Type B pancreatic cell (in vitro differentiated cells): Measurements from ENCODE around the gene PPP2R5B. TPM values are rescaled to one million over a fixed set of nuclear protein-coding genes. Genes with fewer than 3 reads are reported as not detected.

ENCODE experiments used
- DNase-seq: peaks from one replicate; pipeline ENCODE4 v3.0.0; 2021; ENCODE audit warnings: mixed read lengths; ENCODE audit not compliant: unreplicated experiment; ENCODE audit errors: extremely low spot score
- H3K27ac Mint-ChIP-seq: 2 replicates; pipeline ENCODE4 v1.8.0; 2021; ENCODE audit warnings: mild to moderate bottlenecking, mixed read lengths
- H3K27me3 Mint-ChIP-seq: 2 replicates; pipeline ENCODE4 v1.8.0; 2021; ENCODE audit warnings: mixed read lengths
- H3K36me3 Mint-ChIP-seq: 2 replicates; pipeline ENCODE4 v1.8.0; 2021; ENCODE audit warnings: mixed read lengths
- H3K4me1 Mint-ChIP-seq: one replicate; pipeline ENCODE4 v1.8.0; 2021; ENCODE audit warnings: mixed read lengths; ENCODE audit not compliant: unreplicated experiment
- H3K4me3 Mint-ChIP-seq: 2 replicates; pipeline ENCODE4 v1.8.0; 2021; ENCODE audit warnings: mild to moderate bottlenecking, mixed read lengths
- H3K9me3 Mint-ChIP-seq: 2 replicates; pipeline ENCODE4 v1.8.0; 2021; ENCODE audit warnings: mixed read lengths
- long read RNA-seq: library from polyadenylated mRNA; unstranded; transcript quantifications from one replicate; pipeline ENCODE4 v2.0.0, GENCODE V29; 2020
- total RNA-seq: library from RNA; stranded (reverse); gene quantifications from 2 replicates; pipeline ENCODE4 v1.2.1, GENCODE V29; 2021; ENCODE audit warnings: low replicate concordance
- TF ChIP-seq, protein P1 (sequence below): fragments of 200-600 bp; sonication (generic); conservative IDR thresholded peaks from 2 replicates; pipeline ENCODE4 v1.5.0; 2021; ENCODE audit warnings: antibody characterized with exemption, mild to moderate bottlenecking

Gene PPP2R5B
- 14.8 and 19.4 TPM in 2 replicates for total RNA-seq
- long read RNA-seq = 0 reads

- Mint-ChIP-seq H3K36me3 (no peaks in the 10 kb centered on the region), H3K27ac (peak within 1 kb of the TSS; percentile 97), H3K4me1 (no peaks in the 10 kb centered on the region), H3K27me3 (no peaks in the 10 kb centered on the region), H3K9me3 (no peaks in the 10 kb centered on the region), H3K4me3 (peak within 1 kb of the TSS; percentile 93)
- TF ChIP-seq, protein P1, sequence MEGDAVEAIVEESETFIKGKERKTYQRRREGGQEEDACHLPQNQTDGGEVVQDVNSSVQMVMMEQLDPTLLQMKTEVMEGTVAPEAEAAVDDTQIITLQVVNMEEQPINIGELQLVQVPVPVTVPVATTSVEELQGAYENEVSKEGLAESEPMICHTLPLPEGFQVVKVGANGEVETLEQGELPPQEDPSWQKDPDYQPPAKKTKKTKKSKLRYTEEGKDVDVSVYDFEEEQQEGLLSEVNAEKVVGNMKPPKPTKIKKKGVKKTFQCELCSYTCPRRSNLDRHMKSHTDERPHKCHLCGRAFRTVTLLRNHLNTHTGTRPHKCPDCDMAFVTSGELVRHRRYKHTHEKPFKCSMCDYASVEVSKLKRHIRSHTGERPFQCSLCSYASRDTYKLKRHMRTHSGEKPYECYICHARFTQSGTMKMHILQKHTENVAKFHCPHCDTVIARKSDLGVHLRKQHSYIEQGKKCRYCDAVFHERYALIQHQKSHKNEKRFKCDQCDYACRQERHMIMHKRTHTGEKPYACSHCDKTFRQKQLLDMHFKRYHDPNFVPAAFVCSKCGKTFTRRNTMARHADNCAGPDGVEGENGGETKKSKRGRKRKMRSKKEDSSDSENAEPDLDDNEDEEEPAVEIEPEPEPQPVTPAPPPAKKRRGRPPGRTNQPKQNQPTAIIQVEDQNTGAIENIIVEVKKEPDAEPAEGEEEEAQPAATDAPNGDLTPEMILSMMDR = no peak
- DNase-seq = peak; percentile 85
Measured at GRCh38 chr11:64923944-64924909, at the start of gene PPP2R5B. Gene PPP2R5B, plus strand, starts transcription at chr11:64924689. Its CDS starts 1,046 bp downstream, at chr11:64925735.

- H3K27ac Mint-ChIP-seq = peak overlapping the region; percentile 99
- no peaks in the 10 kb centered on the region for H3K9me3 Mint-ChIP-seq
- H3K4me1 Mint-ChIP-seq = peaks cover 37% of the 10 kb centered on the region
- TF ChIP-seq, protein P1 = no peak
- H3K36me3 Mint-ChIP-seq = peaks cover 12% of the 10 kb centered on the region
- no peaks in the 10 kb centered on the region for H3K27me3 Mint-ChIP-seq
- no peak for DNase-seq
- peak overlapping the region; percentile 99 for H3K4me3 Mint-ChIP-seq
Measured at GRCh38 chr11:64875369-64876228, 48.9 kb upstream of the PPP2R5B start.

GRCh38 chr11:64876229-64876750 lies 48.2 kb upstream of the PPP2R5B start:
- H3K27me3 Mint-ChIP-seq = no peaks in the 10 kb centered on the region
- TF ChIP-seq, protein P1 = no peak
- H3K27ac Mint-ChIP-seq = peak overlapping the region; percentile 99
- H3K9me3 Mint-ChIP-seq = no peaks in the 10 kb centered on the region
- H3K36me3 Mint-ChIP-seq = peaks cover 12% of the 10 kb centered on the region
- peaks cover 38% of the 10 kb centered on the region for H3K4me1 Mint-ChIP-seq
- no peak for DNase-seq
- H3K4me3 Mint-ChIP-seq = peak overlapping the region; percentile 99

- Mint-ChIP-seq H3K27me3 (no peaks in the 10 kb centered on the region), H3K4me3 (peak overlapping the region; percentile 99), H3K9me3 (no peaks in the 10 kb centered on the region), H3K27ac (peak overlapping the region; percentile 99), H3K36me3 (peaks cover 12% of the 10 kb centered on the region), H3K4me1 (peaks cover 40% of the 10 kb centered on the region)
- DNase-seq = no peak
- TF ChIP-seq, protein P1 = no peak
Measured at GRCh38 chr11:64876835-64877341, 47.6 kb upstream of the PPP2R5B start.
